Fibroblast of lung (primary cell): ENCODE measurements around the gene EPS15. TPM values are rescaled to one million over a fixed set of nuclear protein-coding genes. Genes with fewer than 3 reads are reported as not detected.

Source experiments
- DNase-seq, 2 donors: peaks; one replicate each; pipeline versions ENCODE4 v3.0.0 to v3.0.0-alpha.2; 2010; ENCODE audit warnings: low read depth in 2 of 2
- H2AFZ ChIP-seq: 2 replicates; pipeline ENCODE4 v1.5.1; 2012; ENCODE audit warnings: low read length, control low read depth, inconsistent platforms
- H3K27ac ChIP-seq: 2 replicates; pipeline ENCODE4 v1.5.1; 2011; ENCODE audit warnings: low read length, control low read depth; ENCODE audit not compliant: insufficient read depth
- H3K27me3 ChIP-seq: 2 replicates; pipeline ENCODE4 v1.5.1; 2011; ENCODE audit warnings: mild to moderate bottlenecking, low read length; ENCODE audit not compliant: control insufficient read depth, insufficient read depth
- H3K36me3 ChIP-seq: 2 replicates; pipeline ENCODE4 v1.5.1; 2011; ENCODE audit warnings: low read length; ENCODE audit not compliant: control insufficient read depth, insufficient read depth
- H3K4me1 ChIP-seq: 2 replicates; pipeline ENCODE4 v1.5.1; 2011; ENCODE audit warnings: low read length; ENCODE audit not compliant: control insufficient read depth, insufficient read depth; ENCODE audit errors: extremely low read depth
- H3K4me2 ChIP-seq: 2 replicates; pipeline ENCODE4 v1.5.1; 2011; ENCODE audit warnings: low read length, control low read depth; ENCODE audit not compliant: insufficient read depth; ENCODE audit errors: extremely low read depth
- H3K4me3 ChIP-seq, 4 experiments: fragments of 200-600 bp in 1 of 4; sonication (generic) in 1 of 4; replicated peaks in 1 of 4; 2 replicates each; pipeline ENCODE4 v1.5.1; 2011 to 2016; ENCODE audit warnings: low read length in 4 of 4, low read depth in 3 of 4, mild to moderate bottlenecking in 3 of 4, control low read depth in 2 of 4, inconsistent platforms in 1 of 4, mixed read lengths in 1 of 4; ENCODE audit not compliant: insufficient read depth in 1 of 4; ENCODE audit errors: control extremely low read depth in 1 of 4
- H3K79me2 ChIP-seq: 2 replicates; pipeline ENCODE4 v1.5.1; 2012; ENCODE audit warnings: mild to moderate bottlenecking, low read length, inconsistent platforms; ENCODE audit not compliant: control insufficient read depth, insufficient read depth
- H3K9ac ChIP-seq: 2 replicates; pipeline ENCODE4 v1.5.1; 2011; ENCODE audit warnings: mild to moderate bottlenecking, low read length, control low read depth; ENCODE audit not compliant: insufficient read depth
- H3K9me3 ChIP-seq: 2 replicates; pipeline ENCODE4 v1.5.1; 2012; ENCODE audit warnings: low read depth, low read length; ENCODE audit not compliant: control insufficient read depth, insufficient read depth
- H4K20me1 ChIP-seq: 2 replicates; pipeline ENCODE4 v1.5.1; 2011; ENCODE audit warnings: low read length; ENCODE audit not compliant: control insufficient read depth, insufficient read depth; ENCODE audit errors: extremely low read depth
- CTCF ChIP-seq, 2 donors: IDR thresholded peaks in 1 of 2; conservative IDR thresholded peaks in 1 of 2; 1 replicate in 1 of 2; 2 replicates in 1 of 2; pipeline ENCODE4 v1.5.1; 2011 to 2012; ENCODE audit warnings: low read length in 2 of 2, control low read depth in 1 of 2, inconsistent platforms in 1 of 2, low read depth in 1 of 2, mild to moderate bottlenecking in 1 of 2
- EZH2 ChIP-seq: IDR thresholded peaks from 2 replicates; pipeline ENCODE4 v1.5.1; 2012; ENCODE audit warnings: low read length, control low read depth, mild to moderate bottlenecking; ENCODE audit errors: missing control alignments
- polyA plus RNA-seq, 2 donors: library from polyadenylated mRNA; depleted of rRNA in 1 of 2; stranded (reverse) in 1 of 2; unstranded in 1 of 2; fragments of >200 nt; gene quantifications; 2 replicates each; pipeline ENCODE4 v1.2.1, GENCODE V29; 2011 to 2012; ENCODE audit warnings: missing spikeins in 1 of 2
- total RNA-seq: library from RNA; depleted of rRNA; stranded (reverse); fragments of >200 nt; gene quantifications from 2 replicates; pipeline ENCODE4 v1.2.1, GENCODE V29; 2014

The EPS15 gene
- total and polyA plus RNA-seq, 2 donors (not counting 1 experiment from before 2014, with no cell fraction given): 67.7 to 75.5 TPM

- Histone ChIP-seq H3K4me2 (no peak overlapping the region), H4K20me1 (no peaks in the 10 kb centered on the region), H3K79me2 (no peaks in the 10 kb centered on the region), H3K4me1 (no peaks in the 10 kb centered on the region), H3K4me3 (no peak overlapping the region), H3K27ac (no peak overlapping the region), H3K9ac (no peak overlapping the region), H2AFZ (no peak overlapping the region), H3K27me3 (no peaks in the 10 kb centered on the region), H3K9me3 (no peaks in the 10 kb centered on the region), H3K36me3 (no peaks in the 10 kb centered on the region)
- DNase-seq: no peak
- TF ChIP-seq CTCF (conservative IDR thresholded peaks at IDR 0.05 in 1 of 2, IDR thresholded peaks at IDR 0.05 in 1 of 2; ENCODE audit: low read depth in 1 of 2, low read length in 2 of 2) (no peak), EZH2 (no peak)
Measured at GRCh38 chr1:51524817-51525216, 5.8 kb upstream of the EPS15 start.

GRCh38 chr1:51523931-51524330 lies 4.9 kb upstream of the EPS15 start:
- TF ChIP-seq CTCF (conservative IDR thresholded peaks at IDR 0.05 in 1 of 2, IDR thresholded peaks at IDR 0.05 in 1 of 2; ENCODE audit: low read depth in 1 of 2, low read length in 2 of 2) (no peak), EZH2 (no peak)
- Histone ChIP-seq H3K27me3 (no peaks in the 10 kb centered on the region), H3K79me2 (no peaks in the 10 kb centered on the region), H3K27ac (no peak overlapping the region), H3K9ac (no peak overlapping the region), H3K4me1 (no peaks in the 10 kb centered on the region), H4K20me1 (no peaks in the 10 kb centered on the region), H3K36me3 (no peaks in the 10 kb centered on the region), H2AFZ (no peak overlapping the region), H3K4me2 (no peak overlapping the region), H3K9me3 (no peaks in the 10 kb centered on the region), H3K4me3 (no peak overlapping the region)
- DNase-seq: no peak

GRCh38 chr1:51520700-51521248 lies 1.7 kb upstream of the EPS15 start:
- Histone ChIP-seq H3K4me3 (no peak overlapping the region), H3K79me2 (peaks cover 30% of the 10 kb centered on the region), H3K4me1 (peaks cover 4% of the 10 kb centered on the region), H3K27ac (no peak overlapping the region), H2AFZ (no peak overlapping the region), H4K20me1 (no peaks in the 10 kb centered on the region), H3K27me3 (no peaks in the 10 kb centered on the region), H3K9ac (no peak overlapping the region), H3K36me3 (no peaks in the 10 kb centered on the region), H3K4me2 (no peak overlapping the region), H3K9me3 (no peaks in the 10 kb centered on the region)
- no peak for DNase-seq
- TF ChIP-seq EZH2 (no peak), CTCF (conservative IDR thresholded peaks at IDR 0.05 in 1 of 2, IDR thresholded peaks at IDR 0.05 in 1 of 2; ENCODE audit: low read depth in 1 of 2, low read length in 2 of 2) (no peak)
